PC-3 (cell line): ENCODE data around the gene SAPCD2. TPM values are rescaled to one million over a fixed set of nuclear protein-coding genes. Genes with fewer than 3 reads are reported as not detected.

Experiments used
- ATAC-seq: fragments of 200-7000 bp; cut with Tn5 transposase; 2 replicates; pipeline ENCODE4 v1.9.1; 2020; ENCODE audit warnings: mild to moderate bottlenecking, moderate library complexity
- BruUV-seq: library from RNA; stranded (reverse); fragments of 400-500 nt; replicated peaks from 2 replicates; lab custom pipeline; 2021; lab: Mats Ljungman, UMichigan
- CTCF ChIA-PET: fragments of 300-600 bp; sonication (Branson Sonifier 250); formaldehyde crosslinking; loops from one replicate; lab custom pipeline; 2022; ENCODE audit warnings: antibody characterized with exemption; lab: Charles Lee
- POLR2A ChIA-PET: fragments of 300-600 bp; sonication (Branson Sonifier 250); formaldehyde crosslinking; loops from one replicate; lab custom pipeline; 2022; ENCODE audit warnings: antibody characterized with exemption; ENCODE audit not compliant: unreplicated experiment; lab: Charles Lee
- DNase-seq: peaks from one replicate; pipeline ENCODE4 v3.0.0-alpha.2; 2015
- H2AFZ ChIP-seq: fragments of 300-600 bp; sonication (generic); 2 replicates; pipeline ENCODE4 v1.6.0; 2016; ENCODE audit warnings: antibody characterized with exemption, low read length
- H3F3A ChIP-seq: fragments of 300-600 bp; sonication (generic); one replicate; pipeline ENCODE4 v1.6.0; 2017; ENCODE audit warnings: antibody characterized with exemption, low read length, control low read depth, mild to moderate bottlenecking; ENCODE audit not compliant: unreplicated experiment
- H3K27ac ChIP-seq: fragments of 300-600 bp; sonication (generic); 2 replicates; pipeline ENCODE4 v1.5.1; 2016; ENCODE audit warnings: mild to moderate bottlenecking, low read length
- H3K27me3 ChIP-seq: fragments of 300-600 bp; sonication (generic); 2 replicates; pipeline ENCODE4 v1.6.1; 2016; ENCODE audit warnings: low read length, mixed read lengths
- H3K36me3 ChIP-seq: fragments of 300-600 bp; sonication (generic); 2 replicates; pipeline ENCODE4 v1.6.1; 2016; ENCODE audit warnings: low read depth, mixed run types, low read length, mixed read lengths
- H3K4me1 ChIP-seq: fragments of 300-600 bp; sonication (generic); 2 replicates; pipeline ENCODE4 v1.5.1; 2016; ENCODE audit warnings: low read length; ENCODE audit not compliant: insufficient read depth
- H3K4me2 ChIP-seq: fragments of 300-600 bp; sonication (generic); 2 replicates; pipeline ENCODE4 v1.6.0; 2016; ENCODE audit warnings: low read length
- H3K4me3 ChIP-seq: fragments of 300-600 bp; sonication (generic); 2 replicates; pipeline ENCODE4 v1.5.1; 2016; ENCODE audit warnings: mild to moderate bottlenecking, low read length, mixed read lengths
- H3K79me2 ChIP-seq: fragments of 300-600 bp; sonication (generic); 2 replicates; pipeline ENCODE4 v1.6.1; 2017; ENCODE audit warnings: low read length, mixed read lengths
- H3K9ac ChIP-seq: fragments of 300-600 bp; sonication (generic); 2 replicates; pipeline ENCODE4 v1.6.0; 2016; ENCODE audit warnings: mild to moderate bottlenecking, low read length
- H3K9me2 ChIP-seq: fragments of 300-600 bp; sonication (generic); replicated peaks from 2 replicates; pipeline ENCODE4 v1.6.1; 2016; ENCODE audit warnings: mixed run types, low read length, mixed read lengths
- H3K9me3 ChIP-seq: fragments of 300-600 bp; sonication (generic); 2 replicates; pipeline ENCODE4 v1.6.1; 2016; ENCODE audit warnings: low read length, mixed read lengths
- H4K20me1 ChIP-seq: fragments of 300-600 bp; sonication (generic); 2 replicates; pipeline ENCODE4 v1.6.1; 2016; ENCODE audit warnings: low read length, mixed read lengths
- EZH2 ChIP-seq: fragments of 300-600 bp; sonication (generic); IDR thresholded peaks from one replicate; pipeline ENCODE4 v1.6.1; 2017; ENCODE audit warnings: antibody characterized with exemption, mild to moderate bottlenecking, low read length; ENCODE audit not compliant: unreplicated experiment
- EZH2phosphoT487 ChIP-seq: fragments of 300-600 bp; sonication (generic); IDR thresholded peaks from 2 replicates; pipeline ENCODE4 v1.6.1; 2018; ENCODE audit warnings: mild to moderate bottlenecking, antibody characterized with exemption, low read length, borderline replicate concordance
- intact Hi-C: fragments of 100-400 bp; cut with micrococcal nuclease; formaldehyde crosslinking; loops from 2 replicates; pipeline ENCODE4 v1.9.0; 2023
- total RNA-seq: library from RNA; depleted of rRNA; stranded (reverse); fragments of >200 nt; gene quantifications from 2 replicates; pipeline ENCODE4 v1.2.3, GENCODE V29; 2014
- TF ChIP-seq, protein P1 (sequence below): fragments of 300-600 bp; sonication (generic); conservative IDR thresholded peaks from 2 replicates; pipeline ENCODE4 v1.5.1; 2017; ENCODE audit warnings: antibody characterized with exemption, low read depth, mild to moderate bottlenecking, low read length

Gene SAPCD2
- total RNA-seq, 1 experiment from 2014 or later, result 98.4 TPM

- POLR2A ChIA-PET, result no interaction called here
- DNase-seq, result no peak
- no peak overlapping the region for H3K27ac ChIP-seq
Measured at GRCh38 chr9:137105814-137106661, 35.7 kb upstream of the SAPCD2 start.

DNA sequence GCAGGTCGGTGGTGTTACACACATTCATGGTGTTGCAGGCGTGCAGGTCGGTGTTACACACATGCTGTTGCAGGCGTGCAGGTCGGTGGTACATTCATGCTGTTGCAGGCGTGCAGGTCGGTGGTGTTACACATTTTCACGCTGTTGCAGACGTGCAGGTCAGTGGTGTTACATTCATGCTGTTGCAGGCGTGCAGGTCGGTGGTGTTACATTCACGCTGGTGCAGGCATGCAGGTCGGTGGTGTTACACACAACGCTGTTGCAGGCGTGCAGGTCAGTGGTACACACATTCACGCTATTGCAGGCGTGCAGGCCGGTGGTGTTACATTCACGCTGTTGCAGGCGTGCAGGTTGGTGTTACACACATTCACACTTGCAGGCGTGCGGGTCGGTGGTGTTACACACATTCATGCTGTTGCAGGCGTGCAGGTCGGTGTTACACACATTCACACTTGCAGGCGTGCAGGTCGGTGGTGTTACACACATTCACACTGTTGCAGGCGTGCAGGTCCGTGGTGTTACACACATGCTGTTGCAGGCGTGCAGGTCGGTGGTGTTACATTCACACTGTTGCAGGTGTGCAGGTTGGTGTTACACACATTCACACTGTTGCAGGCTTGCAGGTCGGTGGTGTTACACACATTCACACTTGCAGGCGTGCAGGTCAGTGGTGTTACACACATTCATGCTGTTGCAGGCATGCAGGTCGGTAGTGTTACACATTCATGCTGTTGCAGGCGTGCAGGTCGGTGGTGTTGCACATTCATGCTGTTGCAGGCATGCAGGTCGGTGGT lies 33.0 kb upstream of the SAPCD2 start:
- TF ChIP-seq EZH2phosphoT487, result no peak
- TF ChIP-seq EZH2, result no peak
- TF ChIP-seq, protein P1, sequence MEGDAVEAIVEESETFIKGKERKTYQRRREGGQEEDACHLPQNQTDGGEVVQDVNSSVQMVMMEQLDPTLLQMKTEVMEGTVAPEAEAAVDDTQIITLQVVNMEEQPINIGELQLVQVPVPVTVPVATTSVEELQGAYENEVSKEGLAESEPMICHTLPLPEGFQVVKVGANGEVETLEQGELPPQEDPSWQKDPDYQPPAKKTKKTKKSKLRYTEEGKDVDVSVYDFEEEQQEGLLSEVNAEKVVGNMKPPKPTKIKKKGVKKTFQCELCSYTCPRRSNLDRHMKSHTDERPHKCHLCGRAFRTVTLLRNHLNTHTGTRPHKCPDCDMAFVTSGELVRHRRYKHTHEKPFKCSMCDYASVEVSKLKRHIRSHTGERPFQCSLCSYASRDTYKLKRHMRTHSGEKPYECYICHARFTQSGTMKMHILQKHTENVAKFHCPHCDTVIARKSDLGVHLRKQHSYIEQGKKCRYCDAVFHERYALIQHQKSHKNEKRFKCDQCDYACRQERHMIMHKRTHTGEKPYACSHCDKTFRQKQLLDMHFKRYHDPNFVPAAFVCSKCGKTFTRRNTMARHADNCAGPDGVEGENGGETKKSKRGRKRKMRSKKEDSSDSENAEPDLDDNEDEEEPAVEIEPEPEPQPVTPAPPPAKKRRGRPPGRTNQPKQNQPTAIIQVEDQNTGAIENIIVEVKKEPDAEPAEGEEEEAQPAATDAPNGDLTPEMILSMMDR, result no peak
- ChIA-PET CTCF (interaction anchor here (0.6 kb wide), 1 partner anchor 53 kb away, joined by 7 read pairs; no protein-coding TSS in a partner anchor), POLR2A (no interaction called here)
- no peaks in the 10 kb centered on the region for H3K79me2 ChIP-seq
- H2AFZ ChIP-seq, result no peak overlapping the region
- H3K4me3 ChIP-seq, result no peak overlapping the region
- DNase-seq, result no peak
- peaks cover 34% of the 10 kb centered on the region for H3K36me3 ChIP-seq
- intact Hi-C loops, result no loop called here
- no peak overlapping the region for H3K9ac ChIP-seq
- BruUV-seq, result no TSS peak
- ATAC-seq, result no peak
- H3K27ac ChIP-seq, result no peak overlapping the region
- H3K4me2 ChIP-seq, result no peak overlapping the region
- no peaks in the 10 kb centered on the region for H3K9me3 ChIP-seq
- no peaks in the 10 kb centered on the region for H3K4me1 ChIP-seq
- H3K27me3 ChIP-seq, result no peaks in the 10 kb centered on the region
- no peaks in the 10 kb centered on the region for H3F3A ChIP-seq
- no peaks in the 10 kb centered on the region for H4K20me1 ChIP-seq
- no peaks in the 10 kb centered on the region for H3K9me2 ChIP-seq

More at GRCh38 chr9:137105814-137106661, 35.7 kb upstream of the SAPCD2 start:
- Histone ChIP-seq H3K79me2 (no peaks in the 10 kb centered on the region), H3K9ac (no peak overlapping the region), H3K27me3 (no peaks in the 10 kb centered on the region), H3K4me1 (no peaks in the 10 kb centered on the region), H3K9me2 (no peaks in the 10 kb centered on the region), H2AFZ (no peak overlapping the region), H3K36me3 (peaks cover 30% of the 10 kb centered on the region), H3F3A (no peaks in the 10 kb centered on the region), H3K4me2 (no peak overlapping the region), H3K9me3 (no peaks in the 10 kb centered on the region), H4K20me1 (no peaks in the 10 kb centered on the region), H3K4me3 (no peak overlapping the region)
- TF ChIP-seq EZH2 (no peak), EZH2phosphoT487 (no peak)
- TF ChIP-seq, protein P1, result no peak
- no peak for ATAC-seq
- intact Hi-C loops, result no loop called here
- no TSS peak for BruUV-seq
- CTCF ChIA-PET, result no interaction called here
